Upper lobe of left lung (tissue), 4 donors: Measurements from ENCODE around the gene KIF26B.

Experiments used
- CTCF ChIP-seq, 6 experiments: fragments of 450-650 bp in 4 of 6; fragments of 200-600 bp in 2 of 6; sonication (generic) in 2 of 6; IDR thresholded peaks; one replicate each; pipeline ENCODE4 v1.5.1; 2016 to 2019; ENCODE audit warnings: antibody characterized with exemption in 6 of 6
- EP300 ChIP-seq, 4 donors: sonication (generic); formaldehyde crosslinking; IDR thresholded peaks; one replicate each; pipeline ENCODE4 v1.5.1; 2017; ENCODE audit warnings: antibody characterized with exemption in 4 of 4, control low read depth in 2 of 4

DNA sequence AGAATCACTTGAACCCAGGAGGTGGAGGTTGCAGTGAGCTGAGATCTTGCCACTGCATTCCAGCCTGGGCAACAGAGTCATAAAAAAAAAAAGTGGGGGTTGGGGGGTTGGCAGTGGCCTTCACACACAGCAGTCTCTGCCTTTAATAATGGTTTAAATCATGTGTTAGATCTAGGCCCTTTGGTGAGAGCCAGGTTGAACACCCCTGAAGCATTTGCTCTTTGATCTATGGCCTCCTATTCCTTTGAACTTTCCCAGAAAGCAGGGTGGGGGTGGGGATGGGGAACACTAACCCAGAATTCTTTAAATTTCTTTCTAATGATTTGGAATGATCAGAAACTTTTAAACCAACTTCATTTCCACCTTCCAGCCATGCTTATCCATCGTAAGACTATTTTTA lies 313.0 kb downstream of the KIF26B start:
- no peak for TF ChIP-seq CTCF (IDR thresholded peaks at IDR 0.05)
- no peak for TF ChIP-seq EP300 (IDR thresholded peaks at IDR 0.05)
